Fibroblast of peridontal ligament (primary cell): ENCODE measurements around the gene HSPB2.
"Not testable (repeated sequence)": the region's sequence is repeated elsewhere in the genome, so short reads cannot be mapped to it uniquely, and the experiment has no call there.

Experiments
- DNase-seq: peaks from one replicate; pipeline ENCODE4 v3.0.0-alpha.2; 2010; ENCODE audit errors: extremely low read depth

Gene HSPB2

GRCh38 chr11:111913997-111914396 is 1.5 kb downstream of the HSPB2 start:
- peak; percentile 86 for DNase-seq

GRCh38 chr11:111916768-111917167 is 4.2 kb downstream of the HSPB2 start:
- no peak for DNase-seq

GRCh38 chr11:111917312-111917711 is 4.8 kb downstream of the HSPB2 start:
- no peak for DNase-seq

- DNase-seq = no peak
These were observed 5.3 kb downstream of the HSPB2 start for GRCh38 chr11:111917788-111918187.

GRCh38 chr11:111918390-111919256 is 6.1 kb downstream of the HSPB2 start, which contains the start of gene C11orf52:
Gene C11orf52 (plus strand): TSS chr11:111918913. CDS start chr11:111918973, 60 bp downstream.
- DNase-seq = peak; percentile 53

- no peak for DNase-seq
These were observed 8.4 kb downstream of the HSPB2 start for GRCh38 chr11:111920908-111921307.

- no peak for DNase-seq
These were observed 9.2 kb downstream of the HSPB2 start for GRCh38 chr11:111921541-111922230.

- peak; percentile 95 for DNase-seq
These were observed 10.3 kb downstream of the HSPB2 start for GRCh38 chr11:111922803-111923202.

- DNase-seq = peak; percentile 78
These were observed 10.8 kb downstream of the HSPB2 start for GRCh38 chr11:111923351-111923788.

GRCh38 chr11:111923951-111924350 is 11.4 kb downstream of the HSPB2 start:
- no peak for DNase-seq

GRCh38 chr11:111925953-111926352 is 13.4 kb downstream of the HSPB2 start:
- DNase-seq = no peak

- peak; percentile 93 for DNase-seq
These were observed 14.2 kb downstream of the HSPB2 start for GRCh38 chr11:111926505-111927391.

GRCh38 chr11:111930472-111930871 is 17.9 kb downstream of the HSPB2 start:
- DNase-seq = no peak

GRCh38 chr11:111932611-111932950 is 20.0 kb downstream of the HSPB2 start:
- no peak for DNase-seq

GRCh38 chr11:111933176-111933575 is 20.6 kb downstream of the HSPB2 start:
- not testable (repeated sequence) for DNase-seq

- no peak for DNase-seq
These were observed 21.3 kb downstream of the HSPB2 start for GRCh38 chr11:111933872-111934271.

- no peak for DNase-seq
These were observed 21.8 kb downstream of the HSPB2 start for GRCh38 chr11:111934306-111934705.

- DNase-seq = peak; percentile 54
These were observed 22.9 kb downstream of the HSPB2 start for GRCh38 chr11:111935317-111936039.

GRCh38 chr11:111936040-111936540 is 23.6 kb downstream of the HSPB2 start:
- DNase-seq = peak; percentile 42

GRCh38 chr11:111937461-111937769 is 24.9 kb downstream of the HSPB2 start:
- no peak for DNase-seq

- no peak for DNase-seq
These were observed 25.3 kb downstream of the HSPB2 start for GRCh38 chr11:111937844-111938243.
